HK-2 (cell line): Measurements from ENCODE around the gene UMAD1.
"Not testable (repeated sequence)": the region's sequence is repeated elsewhere in the genome, so short reads cannot be mapped to it uniquely, and the experiment has no call there.

Source experiments
- DNase-seq: peaks from one replicate; pipeline ENCODE4 v3.0.0-alpha.2; 2018; ENCODE audit not compliant: unreplicated experiment

Gene UMAD1

GRCh38 chr7:7652798-7653540, 12.4 kb downstream of the UMAD1 start:
- DNase-seq, result no peak

GRCh38 chr7:7653593-7654187, 13.1 kb downstream of the UMAD1 start:
- no peak for DNase-seq

- no peak for DNase-seq
These were observed 14.6 kb downstream of the UMAD1 start for GRCh38 chr7:7654964-7655715.

GRCh38 chr7:7656459-7656858, 15.9 kb downstream of the UMAD1 start:
- DNase-seq, result not testable (repeated sequence)

GRCh38 chr7:7662527-7662926, 22.0 kb downstream of the UMAD1 start:
- DNase-seq, result no peak

GRCh38 chr7:7664291-7664690, 23.7 kb downstream of the UMAD1 start:
- DNase-seq, result no peak

- no peak for DNase-seq
These were observed 24.5 kb downstream of the UMAD1 start for GRCh38 chr7:7665031-7665430.

- no peak for DNase-seq
These were observed 26.6 kb downstream of the UMAD1 start for GRCh38 chr7:7667187-7667586.

- DNase-seq, result no peak
These were observed 28.2 kb downstream of the UMAD1 start for GRCh38 chr7:7668706-7669105.

- no peak for DNase-seq
These were observed 29.9 kb downstream of the UMAD1 start for GRCh38 chr7:7670490-7670889.

- DNase-seq, result no peak
These were observed 30.8 kb downstream of the UMAD1 start for GRCh38 chr7:7671361-7671760.

GRCh38 chr7:7672545-7673239, 32.1 kb downstream of the UMAD1 start:
- no peak for DNase-seq

GRCh38 chr7:7673240-7673550, 32.6 kb downstream of the UMAD1 start:
- DNase-seq, result no peak

- DNase-seq, result no peak
These were observed 35.1 kb downstream of the UMAD1 start for GRCh38 chr7:7675686-7676085.

GRCh38 chr7:7679640-7680039, 39.1 kb downstream of the UMAD1 start:
- not testable (repeated sequence) for DNase-seq

- no peak for DNase-seq
These were observed 40.8 kb downstream of the UMAD1 start for GRCh38 chr7:7681191-7681935.

GRCh38 chr7:7681936-7682329, 41.4 kb downstream of the UMAD1 start:
- DNase-seq, result no peak

- no peak for DNase-seq
These were observed 42.3 kb downstream of the UMAD1 start for GRCh38 chr7:7682861-7683260.

GRCh38 chr7:7686811-7687508, 46.4 kb downstream of the UMAD1 start:
- DNase-seq, result no peak

GRCh38 chr7:7687800-7688199, 47.2 kb downstream of the UMAD1 start:
- no peak for DNase-seq

- no peak for DNase-seq
These were observed 47.8 kb downstream of the UMAD1 start for GRCh38 chr7:7688310-7688709.
